ENCODE measurements around the gene HSD17B8. TPM values are rescaled to one million over a fixed set of nuclear protein-coding genes. Genes with fewer than 3 reads are reported as not detected.

HSD17B8 gene
- total and polyA plus RNA-seq, 2 experiments from 2014 or later: 4.3 to 8.9 TPM

DNA sequence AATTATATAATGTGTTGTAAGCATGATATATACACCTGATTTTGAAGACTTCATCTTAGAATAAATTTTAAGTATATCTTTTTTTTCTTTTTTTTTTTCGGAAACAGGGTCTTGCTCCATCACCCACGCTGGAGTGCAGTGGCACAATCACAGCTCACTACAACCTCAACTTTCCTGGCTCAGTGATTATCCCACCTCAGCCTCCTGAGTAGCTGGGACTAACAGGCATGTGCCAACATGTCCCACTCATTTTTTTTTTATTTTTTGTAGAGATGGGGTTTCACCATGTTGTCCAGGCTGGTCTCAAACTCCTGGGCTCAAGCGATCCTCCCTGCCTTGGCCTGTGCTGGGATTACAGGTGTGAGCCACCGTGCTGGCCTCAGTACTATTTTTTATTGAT, 50.1 kb downstream of the HSD17B8 start (continued):
- TF ChIP-seq, protein P1, sequence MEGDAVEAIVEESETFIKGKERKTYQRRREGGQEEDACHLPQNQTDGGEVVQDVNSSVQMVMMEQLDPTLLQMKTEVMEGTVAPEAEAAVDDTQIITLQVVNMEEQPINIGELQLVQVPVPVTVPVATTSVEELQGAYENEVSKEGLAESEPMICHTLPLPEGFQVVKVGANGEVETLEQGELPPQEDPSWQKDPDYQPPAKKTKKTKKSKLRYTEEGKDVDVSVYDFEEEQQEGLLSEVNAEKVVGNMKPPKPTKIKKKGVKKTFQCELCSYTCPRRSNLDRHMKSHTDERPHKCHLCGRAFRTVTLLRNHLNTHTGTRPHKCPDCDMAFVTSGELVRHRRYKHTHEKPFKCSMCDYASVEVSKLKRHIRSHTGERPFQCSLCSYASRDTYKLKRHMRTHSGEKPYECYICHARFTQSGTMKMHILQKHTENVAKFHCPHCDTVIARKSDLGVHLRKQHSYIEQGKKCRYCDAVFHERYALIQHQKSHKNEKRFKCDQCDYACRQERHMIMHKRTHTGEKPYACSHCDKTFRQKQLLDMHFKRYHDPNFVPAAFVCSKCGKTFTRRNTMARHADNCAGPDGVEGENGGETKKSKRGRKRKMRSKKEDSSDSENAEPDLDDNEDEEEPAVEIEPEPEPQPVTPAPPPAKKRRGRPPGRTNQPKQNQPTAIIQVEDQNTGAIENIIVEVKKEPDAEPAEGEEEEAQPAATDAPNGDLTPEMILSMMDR (conservative IDR thresholded peaks at IDR 0.05; ENCODE audit: low read depth in 2 of 2): no peak
- TF ChIP-seq STAT1 (IDR thresholded peaks at IDR 0.05; ENCODE audit: unreplicated experiment) (no peak), JUNB (IDR thresholded peaks at IDR 0.05; ENCODE audit: unreplicated experiment) (no peak), ZNF114 (CRISPR knock-in tag; IDR thresholded peaks at IDR 0.05) (no peak), CREB1 (CRISPR knock-in tag; IDR thresholded peaks at IDR 0.05; ENCODE audit: low read depth) (no peak), POLR2AphosphoS5 (IDR thresholded peaks at IDR 0.05; ENCODE audit: low read depth) (no peak)
- TF ChIP-seq, protein P2, sequence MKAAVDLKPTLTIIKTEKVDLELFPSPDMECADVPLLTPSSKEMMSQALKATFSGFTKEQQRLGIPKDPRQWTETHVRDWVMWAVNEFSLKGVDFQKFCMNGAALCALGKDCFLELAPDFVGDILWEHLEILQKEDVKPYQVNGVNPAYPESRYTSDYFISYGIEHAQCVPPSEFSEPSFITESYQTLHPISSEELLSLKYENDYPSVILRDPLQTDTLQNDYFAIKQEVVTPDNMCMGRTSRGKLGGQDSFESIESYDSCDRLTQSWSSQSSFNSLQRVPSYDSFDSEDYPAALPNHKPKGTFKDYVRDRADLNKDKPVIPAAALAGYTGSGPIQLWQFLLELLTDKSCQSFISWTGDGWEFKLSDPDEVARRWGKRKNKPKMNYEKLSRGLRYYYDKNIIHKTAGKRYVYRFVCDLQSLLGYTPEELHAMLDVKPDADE (IDR thresholded peaks at IDR 0.05): no peak
- TF ChIP-seq, protein P3, sequence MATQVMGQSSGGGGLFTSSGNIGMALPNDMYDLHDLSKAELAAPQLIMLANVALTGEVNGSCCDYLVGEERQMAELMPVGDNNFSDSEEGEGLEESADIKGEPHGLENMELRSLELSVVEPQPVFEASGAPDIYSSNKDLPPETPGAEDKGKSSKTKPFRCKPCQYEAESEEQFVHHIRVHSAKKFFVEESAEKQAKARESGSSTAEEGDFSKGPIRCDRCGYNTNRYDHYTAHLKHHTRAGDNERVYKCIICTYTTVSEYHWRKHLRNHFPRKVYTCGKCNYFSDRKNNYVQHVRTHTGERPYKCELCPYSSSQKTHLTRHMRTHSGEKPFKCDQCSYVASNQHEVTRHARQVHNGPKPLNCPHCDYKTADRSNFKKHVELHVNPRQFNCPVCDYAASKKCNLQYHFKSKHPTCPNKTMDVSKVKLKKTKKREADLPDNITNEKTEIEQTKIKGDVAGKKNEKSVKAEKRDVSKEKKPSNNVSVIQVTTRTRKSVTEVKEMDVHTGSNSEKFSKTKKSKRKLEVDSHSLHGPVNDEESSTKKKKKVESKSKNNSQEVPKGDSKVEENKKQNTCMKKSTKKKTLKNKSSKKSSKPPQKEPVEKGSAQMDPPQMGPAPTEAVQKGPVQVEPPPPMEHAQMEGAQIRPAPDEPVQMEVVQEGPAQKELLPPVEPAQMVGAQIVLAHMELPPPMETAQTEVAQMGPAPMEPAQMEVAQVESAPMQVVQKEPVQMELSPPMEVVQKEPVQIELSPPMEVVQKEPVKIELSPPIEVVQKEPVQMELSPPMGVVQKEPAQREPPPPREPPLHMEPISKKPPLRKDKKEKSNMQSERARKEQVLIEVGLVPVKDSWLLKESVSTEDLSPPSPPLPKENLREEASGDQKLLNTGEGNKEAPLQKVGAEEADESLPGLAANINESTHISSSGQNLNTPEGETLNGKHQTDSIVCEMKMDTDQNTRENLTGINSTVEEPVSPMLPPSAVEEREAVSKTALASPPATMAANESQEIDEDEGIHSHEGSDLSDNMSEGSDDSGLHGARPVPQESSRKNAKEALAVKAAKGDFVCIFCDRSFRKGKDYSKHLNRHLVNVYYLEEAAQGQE (IDR thresholded peaks at IDR 0.05; ENCODE audit: unreplicated experiment): no peak

MicroRNAs encoded within 50 kb of the gene (microRNA counts, 767-probe panel; counts per million panel counts)
- not detected for microRNA hsa-miR-219-1-3p
- not detected for microRNA hsa-miR-219-5p

Small RNA genes lying within 50 kb of the gene (microRNA-seq; reads per million reads assigned to microRNA genes)
- not detected for gene MIR219A1

Small RNA genes lying within 50 kb of the gene (small RNA-seq; reads per million reads assigned to genes)
- 0.10 reads per million for gene MIR219A1 (ENCODE audit: low replicate concordance)
- gene RNY4P10 (ENCODE audit: low replicate concordance): not detected

Other genes starting within 250 kb of the HSD17B8 start
- 169 and 182 TPM in 2 replicates for gene BRD2, start 236.1 kb upstream of the HSD17B8 start, total RNA-seq (2014; rRNA removed; shearing (Covaris generic))
- 81.9 and 84.9 TPM in 2 replicates for gene BRD2, start 236.1 kb upstream of the HSD17B8 start, polyA plus RNA-seq (2016; fragmentation: Nextera tagmentation; extraction: Ambion mirVana)
- 30.5 and 34.2 TPM in 2 replicates for gene HLA-DOA, start 195.1 kb upstream of the HSD17B8 start, total RNA-seq (2014; rRNA removed; shearing (Covaris generic))
- gene HLA-DOA, start 195.1 kb upstream of the HSD17B8 start, polyA plus RNA-seq (2016; fragmentation: Nextera tagmentation; extraction: Ambion mirVana): 4.8 TPM in 2 replicates
- gene HLA-DPA1, start 131.0 kb upstream of the HSD17B8 start, total RNA-seq (2014; rRNA removed; shearing (Covaris generic)): 6.6 and 6.9 TPM in 2 replicates
- gene HLA-DPA1, start 131.0 kb upstream of the HSD17B8 start, polyA plus RNA-seq (2016; fragmentation: Nextera tagmentation; extraction: Ambion mirVana): 3.9 and 4.1 TPM in 2 replicates
- 32.1 and 37.6 TPM in 2 replicates for gene HLA-DPB1, start 128.7 kb upstream of the HSD17B8 start, total RNA-seq (2014; rRNA removed; shearing (Covaris generic))
- 19.8 and 22.0 TPM in 2 replicates for gene HLA-DPB1, start 128.7 kb upstream of the HSD17B8 start, polyA plus RNA-seq (2016; fragmentation: Nextera tagmentation; extraction: Ambion mirVana)
- 1.3 and 2.7 TPM in 2 replicates for gene COL11A2, start 12.2 kb upstream of the HSD17B8 start, total RNA-seq (2014; rRNA removed; shearing (Covaris generic))
- gene COL11A2, start 12.2 kb upstream of the HSD17B8 start, polyA plus RNA-seq (2016; fragmentation: Nextera tagmentation; extraction: Ambion mirVana): 1.6 and 2.2 TPM in 2 replicates
- 11.3 and 11.6 TPM in 2 replicates for gene RXRB, start 4.0 kb upstream of the HSD17B8 start, total RNA-seq (2014; rRNA removed; shearing (Covaris generic))
- 6.7 and 6.9 TPM in 2 replicates for gene RXRB, start 4.0 kb upstream of the HSD17B8 start, polyA plus RNA-seq (2016; fragmentation: Nextera tagmentation; extraction: Ambion mirVana)
- gene SLC39A7, start 3.8 kb upstream of the HSD17B8 start, total RNA-seq (2014; rRNA removed; shearing (Covaris generic)): 75.9 and 79.9 TPM in 2 replicates
- gene SLC39A7, start 3.8 kb upstream of the HSD17B8 start, polyA plus RNA-seq (2016; fragmentation: Nextera tagmentation; extraction: Ambion mirVana): 9.0 and 9.2 TPM in 2 replicates
- gene RING1, start 3.8 kb downstream of the HSD17B8 start, total RNA-seq (2014; rRNA removed; shearing (Covaris generic)): 8.0 and 16.0 TPM in 2 replicates
- 6.4 and 8.3 TPM in 2 replicates for gene RING1, start 3.8 kb downstream of the HSD17B8 start, polyA plus RNA-seq (2016; fragmentation: Nextera tagmentation; extraction: Ambion mirVana)
- 25.0 and 31.1 TPM in 2 replicates for gene VPS52, start 67.2 kb downstream of the HSD17B8 start, total RNA-seq (2014; rRNA removed; shearing (Covaris generic))
- 20.6 and 27.9 TPM in 2 replicates for gene VPS52, start 67.2 kb downstream of the HSD17B8 start, polyA plus RNA-seq (2016; fragmentation: Nextera tagmentation; extraction: Ambion mirVana)
- gene RPS18, start 67.4 kb downstream of the HSD17B8 start, total RNA-seq (2014; rRNA removed; shearing (Covaris generic)): 2,133 and 2,664 TPM in 2 replicates
- 4,776 and 5,223 TPM in 2 replicates for gene RPS18, start 67.4 kb downstream of the HSD17B8 start, polyA plus RNA-seq (2016; fragmentation: Nextera tagmentation; extraction: Ambion mirVana)
- gene B3GALT4, start 72.5 kb downstream of the HSD17B8 start, total RNA-seq (2014; rRNA removed; shearing (Covaris generic)): 1.0 and 2.3 TPM in 2 replicates
- 1.3 and 1.8 TPM in 2 replicates for gene B3GALT4, start 72.5 kb downstream of the HSD17B8 start, polyA plus RNA-seq (2016; fragmentation: Nextera tagmentation; extraction: Ambion mirVana)
- 104 and 106 TPM in 2 replicates for gene WDR46, start 84.6 kb downstream of the HSD17B8 start, total RNA-seq (2014; rRNA removed; shearing (Covaris generic))
- 63.9 and 71.4 TPM in 2 replicates for gene WDR46, start 84.6 kb downstream of the HSD17B8 start, polyA plus RNA-seq (2016; fragmentation: Nextera tagmentation; extraction: Ambion mirVana)
- 62.2 and 80.4 TPM in 2 replicates for gene PFDN6, start 84.9 kb downstream of the HSD17B8 start, total RNA-seq (2014; rRNA removed; shearing (Covaris generic))
- gene PFDN6, start 84.9 kb downstream of the HSD17B8 start, polyA plus RNA-seq (2016; fragmentation: Nextera tagmentation; extraction: Ambion mirVana): 54.0 and 56.1 TPM in 2 replicates
- gene RGL2, start 94.3 kb downstream of the HSD17B8 start, total RNA-seq (2014; rRNA removed; shearing (Covaris generic)): 44.9 and 52.2 TPM in 2 replicates
- 28.0 and 31.7 TPM in 2 replicates for gene RGL2, start 94.3 kb downstream of the HSD17B8 start, polyA plus RNA-seq (2016; fragmentation: Nextera tagmentation; extraction: Ambion mirVana)
- 29.1 and 37.5 TPM in 2 replicates for gene TAPBP, start 109.4 kb downstream of the HSD17B8 start, total RNA-seq (2014; rRNA removed; shearing (Covaris generic))
- gene TAPBP, start 109.4 kb downstream of the HSD17B8 start, polyA plus RNA-seq (2016; fragmentation: Nextera tagmentation; extraction: Ambion mirVana): 18.1 and 19.9 TPM in 2 replicates
- 7.7 and 8.8 TPM in 2 replicates for gene ZBTB22, start 113.1 kb downstream of the HSD17B8 start, total RNA-seq (2014; rRNA removed; shearing (Covaris generic))
- 1.9 and 3.9 TPM in 2 replicates for gene ZBTB22, start 113.1 kb downstream of the HSD17B8 start, polyA plus RNA-seq (2016; fragmentation: Nextera tagmentation; extraction: Ambion mirVana)
- 73.2 and 107 TPM in 2 replicates for gene DAXX, start 118.3 kb downstream of the HSD17B8 start, total RNA-seq (2014; rRNA removed; shearing (Covaris generic))
- gene DAXX, start 118.3 kb downstream of the HSD17B8 start, polyA plus RNA-seq (2016; fragmentation: Nextera tagmentation; extraction: Ambion mirVana): 67.4 and 71.0 TPM in 2 replicates
- gene KIFC1, start 187.2 kb downstream of the HSD17B8 start, total RNA-seq (2014; rRNA removed; shearing (Covaris generic)): 61.7 and 64.4 TPM in 2 replicates
- 10.1 and 10.3 TPM in 2 replicates for gene KIFC1, start 187.2 kb downstream of the HSD17B8 start, polyA plus RNA-seq (2016; fragmentation: Nextera tagmentation; extraction: Ambion mirVana)
- 33.2 and 46.7 TPM in 2 replicates for gene PHF1, start 206.4 kb downstream of the HSD17B8 start, total RNA-seq (2014; rRNA removed; shearing (Covaris generic))
- gene PHF1, start 206.4 kb downstream of the HSD17B8 start, polyA plus RNA-seq (2016; fragmentation: Nextera tagmentation; extraction: Ambion mirVana): 29.4 and 31.4 TPM in 2 replicates
- 193 and 207 TPM in 2 replicates for gene CUTA, start 213.5 kb downstream of the HSD17B8 start, total RNA-seq (2014; rRNA removed; shearing (Covaris generic))
- 421 and 426 TPM in 2 replicates for gene CUTA, start 213.5 kb downstream of the HSD17B8 start, polyA plus RNA-seq (2016; fragmentation: Nextera tagmentation; extraction: Ambion mirVana)
- 36.9 and 45.0 TPM in 2 replicates for gene SYNGAP1, start 215.4 kb downstream of the HSD17B8 start, total RNA-seq (2014; rRNA removed; shearing (Covaris generic))
- gene SYNGAP1, start 215.4 kb downstream of the HSD17B8 start, polyA plus RNA-seq (2016; fragmentation: Nextera tagmentation; extraction: Ambion mirVana): 12.9 and 13.9 TPM in 2 replicates
- gene ZBTB9, start 249.9 kb downstream of the HSD17B8 start, total RNA-seq (2014; rRNA removed; shearing (Covaris generic)): 17.9 and 25.2 TPM in 2 replicates
- gene ZBTB9, start 249.9 kb downstream of the HSD17B8 start, polyA plus RNA-seq (2016; fragmentation: Nextera tagmentation; extraction: Ambion mirVana): 13.5 and 13.6 TPM in 2 replicates

All from GM23338 (cell line).